DOHH2 (cell line): ENCODE results near the gene PPM1J.

ENCODE experiments used
- H3F3A ChIP-seq: fragments of 200-600 bp; sonication (generic), shearing (Covaris generic); 2 replicates; pipeline ENCODE4 v1.6.0; 2016; ENCODE audit warnings: antibody characterized with exemption, mild to moderate bottlenecking; ENCODE audit not compliant: control insufficient read depth, insufficient read depth
- H3K27ac ChIP-seq: fragments of 200-600 bp; sonication (generic); 2 replicates; pipeline ENCODE4 v1.5.1; 2014; ENCODE audit warnings: low read depth, mild to moderate bottlenecking, low read length, moderate library complexity
- H3K27me3 ChIP-seq: fragments of 200-600 bp; sonication (generic); 2 replicates; pipeline ENCODE4 v1.6.1; 2014; ENCODE audit warnings: mild to moderate bottlenecking, low read length, mixed read lengths; ENCODE audit not compliant: control insufficient read depth
- H3K36me3 ChIP-seq: fragments of 200-600 bp; sonication (generic); 2 replicates; pipeline ENCODE4 v1.6.1; 2014; ENCODE audit warnings: mild to moderate bottlenecking, low read length, moderate library complexity, mixed read lengths; ENCODE audit not compliant: control insufficient read depth
- H3K4me1 ChIP-seq: fragments of 200-600 bp; sonication (generic); 2 replicates; pipeline ENCODE4 v1.6.1; 2014; ENCODE audit warnings: mild to moderate bottlenecking, low read length, mixed read lengths; ENCODE audit not compliant: control insufficient read depth
- H3K4me2 ChIP-seq: fragments of 200-600 bp; sonication (generic); 2 replicates; pipeline ENCODE4 v1.6.0; 2014; ENCODE audit warnings: mild to moderate bottlenecking, low read length, moderate library complexity
- H3K4me3 ChIP-seq: fragments of 200-600 bp; sonication (generic); 2 replicates; pipeline ENCODE4 v1.5.1; 2014; ENCODE audit warnings: mild to moderate bottlenecking, low read length, mixed read lengths
- H3K79me2 ChIP-seq: fragments of 200-600 bp; sonication (generic); 2 replicates; pipeline ENCODE4 v1.6.1; 2014; ENCODE audit warnings: mild to moderate bottlenecking, low read length, mixed read lengths; ENCODE audit not compliant: control insufficient read depth
- H3K9me2 ChIP-seq: fragments of 200-600 bp; sonication (generic); replicated peaks from 2 replicates; pipeline ENCODE4 v1.6.1; 2014; ENCODE audit warnings: mild to moderate bottlenecking, low read length, mixed read lengths; ENCODE audit not compliant: control insufficient read depth
- H3K9me3 ChIP-seq: fragments of 200-600 bp; sonication (generic); 2 replicates; pipeline ENCODE4 v1.6.1; 2014; ENCODE audit warnings: antibody characterized with exemption, low read length, mixed read lengths; ENCODE audit not compliant: control insufficient read depth, insufficient read depth
- H4K20me1 ChIP-seq: fragments of 200-600 bp; sonication (generic); 2 replicates; pipeline ENCODE4 v1.6.0; 2014; ENCODE audit warnings: low read depth, mild to moderate bottlenecking, antibody characterized with exemption, low read length, moderate library complexity; ENCODE audit not compliant: control insufficient read depth, insufficient read depth
- EZH2phosphoT487 ChIP-seq: fragments of 200-600 bp; sonication (generic); IDR thresholded peaks from 2 replicates; pipeline ENCODE4 v1.6.1; 2017; ENCODE audit warnings: borderline replicate concordance, mild to moderate bottlenecking, antibody characterized with exemption, low read length, moderate library complexity, mixed read lengths
- TF ChIP-seq, protein P1 (sequence below): fragments of 200-600 bp; sonication (generic); IDR thresholded peaks from one replicate; pipeline ENCODE4 v1.5.1; 2014; ENCODE audit warnings: antibody characterized with exemption, mild to moderate bottlenecking, low read depth, low read length; ENCODE audit not compliant: poor library complexity, severe bottlenecking

Gene PPM1J

GRCh38 chr1:112759228-112759627 lies 44.1 kb upstream of the PPM1J start:
- Histone ChIP-seq H4K20me1 (no peaks in the 10 kb centered on the region), H3K9me3 (no peaks in the 10 kb centered on the region), H3K4me2 (no peak overlapping the region), H3K4me3 (no peak overlapping the region), H3K9me2 (no peaks in the 10 kb centered on the region), H3K27me3 (peaks cover 6% of the 10 kb centered on the region; the same call in 1 of the 2 replicates), H3K36me3 (no peaks in the 10 kb centered on the region), H3F3A (no peaks in the 10 kb centered on the region), H3K27ac (no peak overlapping the region), H3K4me1 (no peaks in the 10 kb centered on the region), H3K79me2 (no peaks in the 10 kb centered on the region)
- TF ChIP-seq, protein P1, sequence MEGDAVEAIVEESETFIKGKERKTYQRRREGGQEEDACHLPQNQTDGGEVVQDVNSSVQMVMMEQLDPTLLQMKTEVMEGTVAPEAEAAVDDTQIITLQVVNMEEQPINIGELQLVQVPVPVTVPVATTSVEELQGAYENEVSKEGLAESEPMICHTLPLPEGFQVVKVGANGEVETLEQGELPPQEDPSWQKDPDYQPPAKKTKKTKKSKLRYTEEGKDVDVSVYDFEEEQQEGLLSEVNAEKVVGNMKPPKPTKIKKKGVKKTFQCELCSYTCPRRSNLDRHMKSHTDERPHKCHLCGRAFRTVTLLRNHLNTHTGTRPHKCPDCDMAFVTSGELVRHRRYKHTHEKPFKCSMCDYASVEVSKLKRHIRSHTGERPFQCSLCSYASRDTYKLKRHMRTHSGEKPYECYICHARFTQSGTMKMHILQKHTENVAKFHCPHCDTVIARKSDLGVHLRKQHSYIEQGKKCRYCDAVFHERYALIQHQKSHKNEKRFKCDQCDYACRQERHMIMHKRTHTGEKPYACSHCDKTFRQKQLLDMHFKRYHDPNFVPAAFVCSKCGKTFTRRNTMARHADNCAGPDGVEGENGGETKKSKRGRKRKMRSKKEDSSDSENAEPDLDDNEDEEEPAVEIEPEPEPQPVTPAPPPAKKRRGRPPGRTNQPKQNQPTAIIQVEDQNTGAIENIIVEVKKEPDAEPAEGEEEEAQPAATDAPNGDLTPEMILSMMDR: no peak
- no peak for TF ChIP-seq EZH2phosphoT487

GRCh38 chr1:112754116-112754628 lies 39.0 kb upstream of the PPM1J start:
- Histone ChIP-seq H3K79me2 (no peaks in the 10 kb centered on the region), H3K9me2 (no peaks in the 10 kb centered on the region), H4K20me1 (no peaks in the 10 kb centered on the region), H3K36me3 (no peaks in the 10 kb centered on the region), H3F3A (no peaks in the 10 kb centered on the region), H3K27me3 (peaks cover 4% of the 10 kb centered on the region; the same call in 1 of the 2 replicates), H3K4me2 (no peak overlapping the region), H3K4me1 (no peaks in the 10 kb centered on the region), H3K9me3 (no peaks in the 10 kb centered on the region), H3K4me3 (no peak overlapping the region), H3K27ac (no peak overlapping the region)
- TF ChIP-seq, protein P1: no peak
- TF ChIP-seq EZH2phosphoT487: no peak

- Histone ChIP-seq H3K9me2 (no peaks in the 10 kb centered on the region), H3K4me1 (no peaks in the 10 kb centered on the region), H3F3A (no peaks in the 10 kb centered on the region), H3K4me3 (no peak overlapping the region), H3K79me2 (no peaks in the 10 kb centered on the region), H4K20me1 (no peaks in the 10 kb centered on the region), H3K27ac (no peak overlapping the region), H3K9me3 (no peaks in the 10 kb centered on the region), H3K27me3 (peaks cover 6% of the 10 kb centered on the region; the same call in 1 of the 2 replicates), H3K4me2 (no peak overlapping the region), H3K36me3 (no peaks in the 10 kb centered on the region)
- no peak for TF ChIP-seq EZH2phosphoT487
- TF ChIP-seq, protein P1: no peak
These were observed 33.3 kb upstream of the PPM1J start for GRCh38 chr1:112748396-112748795.
